Breast epithelium (tissue), 3 donors: Measurements from ENCODE around the gene CERS4.

Source experiments
- POLR2AphosphoS5 ChIP-seq, 3 donors: sonication (generic); formaldehyde crosslinking; IDR thresholded peaks; one replicate each; pipeline ENCODE4 v1.6.1; 2017; ENCODE audit warnings: antibody characterized with exemption in 3 of 3
- TF ChIP-seq, protein P1 (sequence below), 3 donors: fragments of 450-650 bp; IDR thresholded peaks; one replicate each; pipeline ENCODE4 v1.5.1; 2016 to 2017; ENCODE audit warnings: antibody characterized with exemption in 3 of 3, mild to moderate bottlenecking in 3 of 3, moderate library complexity in 3 of 3

- TF ChIP-seq, protein P1, sequence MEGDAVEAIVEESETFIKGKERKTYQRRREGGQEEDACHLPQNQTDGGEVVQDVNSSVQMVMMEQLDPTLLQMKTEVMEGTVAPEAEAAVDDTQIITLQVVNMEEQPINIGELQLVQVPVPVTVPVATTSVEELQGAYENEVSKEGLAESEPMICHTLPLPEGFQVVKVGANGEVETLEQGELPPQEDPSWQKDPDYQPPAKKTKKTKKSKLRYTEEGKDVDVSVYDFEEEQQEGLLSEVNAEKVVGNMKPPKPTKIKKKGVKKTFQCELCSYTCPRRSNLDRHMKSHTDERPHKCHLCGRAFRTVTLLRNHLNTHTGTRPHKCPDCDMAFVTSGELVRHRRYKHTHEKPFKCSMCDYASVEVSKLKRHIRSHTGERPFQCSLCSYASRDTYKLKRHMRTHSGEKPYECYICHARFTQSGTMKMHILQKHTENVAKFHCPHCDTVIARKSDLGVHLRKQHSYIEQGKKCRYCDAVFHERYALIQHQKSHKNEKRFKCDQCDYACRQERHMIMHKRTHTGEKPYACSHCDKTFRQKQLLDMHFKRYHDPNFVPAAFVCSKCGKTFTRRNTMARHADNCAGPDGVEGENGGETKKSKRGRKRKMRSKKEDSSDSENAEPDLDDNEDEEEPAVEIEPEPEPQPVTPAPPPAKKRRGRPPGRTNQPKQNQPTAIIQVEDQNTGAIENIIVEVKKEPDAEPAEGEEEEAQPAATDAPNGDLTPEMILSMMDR (IDR thresholded peaks at IDR 0.05) = no peak
- no peak for TF ChIP-seq POLR2AphosphoS5 (IDR thresholded peaks at IDR 0.05)
Observed at GRCh38 chr19:8163759-8164158, 45.4 kb upstream of the CERS4 start.
